Activated CD4-positive, alpha-beta T cell treated with anti-CD3 and anti-CD28 coated beads for 48 hours (primary cell): Measurements from ENCODE around the gene ST6GALNAC6.
"Not testable (repeated sequence)": the region's sequence is repeated elsewhere in the genome, so short reads cannot be mapped to it uniquely, and the experiment has no call there.

Experiments used
- DNase-seq: peaks from one replicate; pipeline ENCODE4 v3.0.0-alpha.2; 2020

Gene ST6GALNAC6

GRCh38 chr9:127887792-127888191 is 11.6 kb downstream of the ST6GALNAC6 start:
- DNase-seq, result no peak

- no peak for DNase-seq
These were observed 12.9 kb downstream of the ST6GALNAC6 start for GRCh38 chr9:127886401-127886972.

GRCh38 chr9:127885508-127886281 is 13.7 kb downstream of the ST6GALNAC6 start:
- DNase-seq, result no peak

GRCh38 chr9:127884976-127885490 is 14.4 kb downstream of the ST6GALNAC6 start:
- DNase-seq, result no peak

- no peak for DNase-seq
These were observed 14.9 kb downstream of the ST6GALNAC6 start for GRCh38 chr9:127884427-127884911.

GRCh38 chr9:127883959-127884358 is 15.4 kb downstream of the ST6GALNAC6 start:
- DNase-seq, result no peak

GRCh38 chr9:127881715-127882114 is 17.7 kb downstream of the ST6GALNAC6 start:
- DNase-seq, result not testable (repeated sequence)

GRCh38 chr9:127880143-127880542 is 19.3 kb downstream of the ST6GALNAC6 start:
- no peak for DNase-seq

- DNase-seq, result no peak
These were observed 20.6 kb downstream of the ST6GALNAC6 start for GRCh38 chr9:127878652-127879390.

- DNase-seq, result no peak
These were observed 21.3 kb downstream of the ST6GALNAC6 start for GRCh38 chr9:127878001-127878651.

GRCh38 chr9:127877566-127877998 is 21.8 kb downstream of the ST6GALNAC6 start, which contains the start of gene AK1:
Gene AK1, minus strand, starts transcription at chr9:127877675. Its CDS starts 3,058 bp downstream, at chr9:127874617.
- no peak for DNase-seq

- DNase-seq, result no peak
These were observed 22.4 kb downstream of the ST6GALNAC6 start for GRCh38 chr9:127876764-127877562.

GRCh38 chr9:127876026-127876763 is 23.2 kb downstream of the ST6GALNAC6 start:
- DNase-seq, result no peak

- DNase-seq, result no peak
These were observed 24.0 kb downstream of the ST6GALNAC6 start for GRCh38 chr9:127875306-127875966.

GRCh38 chr9:127874301-127875221 is 24.8 kb downstream of the ST6GALNAC6 start:
- DNase-seq, result no peak

GRCh38 chr9:127873886-127874285 is 25.5 kb downstream of the ST6GALNAC6 start:
- DNase-seq, result no peak

GRCh38 chr9:127873223-127873691 is 26.1 kb downstream of the ST6GALNAC6 start:
- DNase-seq, result no peak

GRCh38 chr9:127872369-127873222 is 26.8 kb downstream of the ST6GALNAC6 start:
- DNase-seq, result no peak
